ENCODE data around the gene KRTAP10-6. TPM values are rescaled to one million over a fixed set of nuclear protein-coding genes. Genes with fewer than 3 reads are reported as not detected.
"Not testable (repeated sequence)": the region's sequence is repeated elsewhere in the genome, so short reads cannot be mapped to it uniquely, and the experiment has no call there.

The KRTAP10-6 gene
- not detected in 2 replicates for total RNA-seq (ENCODE audit: low replicate concordance)
- long read RNA-seq: 0 reads

GRCh38 chr21:44592446-44593311 lies at the start of gene KRTAP10-6:
KRTAP10-6 (minus strand) TSS chr21:44592505; CDS start chr21:44592484, 21 bp downstream.
- H3K36me3 Mint-ChIP-seq: no peaks in the 10 kb centered on the region
- H3K4me3 Mint-ChIP-seq: no peak within 1 kb of the TSS
- peaks cover 8% of the 10 kb centered on the region for H3K27me3 Mint-ChIP-seq
- DNase-seq (ENCODE audit: extremely low spot score, unreplicated experiment): peak; percentile 66
- peaks cover under 1% of the 10 kb centered on the region for H3K9me3 Mint-ChIP-seq
- peak within 1 kb of the TSS; percentile 42 for H3K27ac Mint-ChIP-seq
- peaks cover 8% of the 10 kb centered on the region for H3K4me1 Mint-ChIP-seq (ENCODE audit: unreplicated experiment)
- TF ChIP-seq CTCF (conservative IDR thresholded peaks at IDR 0.05): no peak

GRCh38 chr21:44640761-44641160 lies 48.5 kb upstream of the KRTAP10-6 start:
- Mint-ChIP-seq H3K27me3 (peaks cover 3% of the 10 kb centered on the region), H3K27ac (no peak overlapping the region), H3K4me1 (ENCODE audit: unreplicated experiment) (no peaks in the 10 kb centered on the region), H3K36me3 (no peaks in the 10 kb centered on the region), H3K9me3 (peaks cover 18% of the 10 kb centered on the region), H3K4me3 (no peak overlapping the region)
- no peak for TF ChIP-seq CTCF (conservative IDR thresholded peaks at IDR 0.05)
- no peak for DNase-seq (ENCODE audit: extremely low spot score, unreplicated experiment)

GRCh38 chr21:44639331-44639655 lies 47.0 kb upstream of the KRTAP10-6 start:
- Mint-ChIP-seq H3K4me1 (ENCODE audit: unreplicated experiment) (no peaks in the 10 kb centered on the region), H3K4me3 (no peak overlapping the region), H3K27me3 (peaks cover 3% of the 10 kb centered on the region), H3K36me3 (no peaks in the 10 kb centered on the region), H3K9me3 (peaks cover 14% of the 10 kb centered on the region), H3K27ac (no peak overlapping the region)
- TF ChIP-seq CTCF (conservative IDR thresholded peaks at IDR 0.05): no peak
- peak; percentile 48 for DNase-seq (ENCODE audit: extremely low spot score, unreplicated experiment)

- not testable (repeated sequence) for H3K27ac Mint-ChIP-seq; H3K4me3 Mint-ChIP-seq; H3K36me3 Mint-ChIP-seq; H3K27me3 Mint-ChIP-seq; H3K4me1 Mint-ChIP-seq (ENCODE audit: unreplicated experiment)
- DNase-seq (ENCODE audit: extremely low spot score, unreplicated experiment): peak; percentile 55
- H3K9me3 Mint-ChIP-seq: peaks cover 14% of the 10 kb centered on the region
These were observed 46.4 kb upstream of the KRTAP10-6 start for GRCh38 chr21:44638506-44639330.

GRCh38 chr21:44637851-44638348 lies 45.6 kb upstream of the KRTAP10-6 start:
- not testable (repeated sequence) for H3K4me3 Mint-ChIP-seq; H3K27me3 Mint-ChIP-seq; H3K4me1 Mint-ChIP-seq (ENCODE audit: unreplicated experiment); H3K27ac Mint-ChIP-seq; H3K36me3 Mint-ChIP-seq
- peaks cover 12% of the 10 kb centered on the region for H3K9me3 Mint-ChIP-seq
- peak; percentile 22 for DNase-seq (ENCODE audit: extremely low spot score, unreplicated experiment)

GRCh38 chr21:44637018-44637850 lies 44.9 kb upstream of the KRTAP10-6 start, which contains the start of gene KRTAP10-10:
KRTAP10-10 (plus strand) TSS chr21:44637356; CDS start chr21:44637418, 62 bp downstream.
- peak; percentile 64 for DNase-seq (ENCODE audit: extremely low spot score, unreplicated experiment)
- H3K4me3 Mint-ChIP-seq: no peak within 1 kb of the TSS
- peaks cover 3% of the 10 kb centered on the region for H3K27me3 Mint-ChIP-seq
- no peaks in the 10 kb centered on the region for H3K36me3 Mint-ChIP-seq
- H3K27ac Mint-ChIP-seq: no peak within 1 kb of the TSS
- H3K9me3 Mint-ChIP-seq: peaks cover 12% of the 10 kb centered on the region
- no peaks in the 10 kb centered on the region for H3K4me1 Mint-ChIP-seq (ENCODE audit: unreplicated experiment)
- TF ChIP-seq CTCF (conservative IDR thresholded peaks at IDR 0.05): no peak

All from type B pancreatic cell (in vitro differentiated cells).